CD4-positive, alpha-beta T cell treated with Interleukin-2 at 100 ng/mL for 4 hours (primary cell): ENCODE data around the gene UBE2G2.

Experiments
- DNase-seq: peaks from one replicate; pipeline ENCODE4 v3.0.0-alpha.2; 2020; ENCODE audit warnings: low spot score

UBE2G2 gene

DNA sequence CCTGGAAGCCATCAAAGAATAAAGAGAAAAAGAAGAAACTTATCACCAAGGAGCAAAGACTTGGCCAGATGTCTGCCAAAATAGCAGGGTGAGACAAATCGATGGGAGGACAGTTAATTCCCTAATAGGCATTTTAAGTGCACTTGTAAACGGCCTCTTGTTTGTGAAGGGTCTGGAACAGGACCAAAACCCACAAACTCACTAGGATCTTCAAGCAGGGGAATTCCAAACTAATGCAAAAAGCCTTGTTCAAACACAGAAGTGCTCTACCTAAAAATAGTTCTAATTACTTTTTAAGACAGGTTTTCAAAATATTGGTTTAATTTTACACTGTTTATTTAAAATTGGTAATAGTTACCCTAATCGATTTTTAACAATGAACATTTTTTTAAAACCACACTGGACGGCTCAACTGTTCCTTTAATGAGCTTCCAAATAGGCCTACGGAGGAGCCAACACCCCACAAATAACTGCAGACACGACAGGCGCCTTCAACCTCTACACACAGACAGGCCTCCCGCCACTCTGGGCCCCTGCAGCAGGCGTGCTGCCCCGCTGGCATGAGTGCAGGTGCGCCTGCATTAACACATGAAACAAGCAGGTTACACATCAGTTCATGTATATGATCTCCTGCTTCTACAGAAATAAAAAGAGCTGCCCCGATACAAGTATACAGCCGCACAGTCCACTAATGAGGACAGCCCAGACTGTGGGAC, 15.8 kb downstream of the UBE2G2 start:
- DNase-seq = no peak

GRCh38 chr21:44784810-44785209, 16.8 kb downstream of the UBE2G2 start:
- DNase-seq = no peak

DNA sequence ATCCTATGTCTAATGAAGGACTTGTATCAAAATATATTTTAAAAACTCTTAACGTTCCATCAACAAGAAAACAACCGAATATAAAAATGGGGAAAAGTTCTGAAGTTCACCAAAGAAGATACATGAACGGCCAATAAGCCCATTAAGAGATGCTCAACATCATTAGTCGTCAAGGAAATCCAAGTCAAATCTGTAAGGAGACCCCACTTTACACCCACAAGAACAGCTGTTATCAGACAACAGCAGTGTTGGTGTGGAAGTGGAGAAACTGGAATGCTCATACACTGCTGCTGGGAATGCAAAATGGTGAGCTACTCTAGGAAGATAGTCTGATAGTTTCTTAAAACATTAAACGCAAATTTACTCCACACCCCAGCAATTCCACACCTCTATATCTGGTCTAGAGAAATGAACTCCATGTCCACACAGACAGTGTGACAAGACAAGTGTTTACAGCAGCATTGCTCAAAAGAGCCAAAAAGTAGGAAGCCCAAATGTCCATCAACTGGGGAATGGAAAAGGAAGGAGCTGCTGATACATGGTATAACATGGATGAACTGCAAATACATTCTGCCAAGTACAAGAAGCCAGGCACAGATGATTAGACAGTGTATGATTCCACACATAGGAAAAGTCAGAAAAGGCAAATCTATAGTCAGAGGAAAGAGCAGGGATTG, 18.5 kb downstream of the UBE2G2 start:
- no peak for DNase-seq

DNA sequence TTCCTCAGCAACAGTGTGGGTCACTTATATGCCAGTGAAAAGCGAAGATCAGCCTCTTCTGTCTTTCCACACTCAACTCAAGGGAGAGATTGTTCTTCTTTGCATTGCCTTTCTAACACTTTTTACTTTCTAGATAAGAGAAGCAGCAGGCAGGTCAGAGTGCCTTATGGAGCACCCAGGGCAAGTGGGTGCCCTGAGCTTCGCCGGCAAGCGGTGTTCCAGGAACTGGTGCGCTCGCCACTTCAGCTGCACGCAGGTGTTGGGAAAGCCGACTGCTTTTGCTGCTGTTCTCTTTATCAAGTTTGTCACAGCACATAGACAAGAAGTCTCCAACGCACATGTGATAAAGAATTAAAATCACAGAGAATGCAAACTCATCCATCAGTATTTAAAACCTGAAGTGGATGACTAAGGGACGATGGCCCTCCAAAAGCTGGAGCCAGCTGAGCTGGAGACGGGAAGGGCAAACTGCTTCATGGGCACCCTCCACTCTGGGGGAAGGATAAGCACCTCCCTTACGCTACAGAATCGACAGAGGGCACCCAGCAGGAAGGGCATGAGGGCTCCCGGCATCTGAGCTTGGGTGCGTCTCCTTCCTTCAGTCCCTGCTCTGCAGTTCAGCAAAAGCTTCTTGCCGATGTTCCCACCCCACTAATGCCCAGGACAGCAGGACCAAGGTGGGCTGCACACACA, 20.7 kb downstream of the UBE2G2 start:
- DNase-seq = no peak

DNA sequence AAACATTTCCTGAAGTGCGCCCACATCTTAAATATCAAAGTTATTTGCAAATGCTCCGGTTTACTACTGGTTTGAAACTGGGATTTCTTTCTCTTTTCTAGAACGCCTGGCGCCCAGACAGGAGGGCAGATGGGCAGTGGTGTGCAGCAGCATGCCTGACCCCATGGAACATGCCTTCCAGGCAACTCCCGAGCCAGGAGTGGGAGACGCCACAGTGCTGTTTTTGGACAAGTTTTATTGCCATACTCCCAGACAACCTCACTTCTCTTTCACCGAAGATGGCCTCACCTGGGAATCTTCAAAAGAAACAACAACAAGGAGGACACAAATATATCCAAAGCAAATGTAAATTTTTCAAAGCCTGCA, 21.5 kb downstream of the UBE2G2 start:
- DNase-seq = no peak

DNA sequence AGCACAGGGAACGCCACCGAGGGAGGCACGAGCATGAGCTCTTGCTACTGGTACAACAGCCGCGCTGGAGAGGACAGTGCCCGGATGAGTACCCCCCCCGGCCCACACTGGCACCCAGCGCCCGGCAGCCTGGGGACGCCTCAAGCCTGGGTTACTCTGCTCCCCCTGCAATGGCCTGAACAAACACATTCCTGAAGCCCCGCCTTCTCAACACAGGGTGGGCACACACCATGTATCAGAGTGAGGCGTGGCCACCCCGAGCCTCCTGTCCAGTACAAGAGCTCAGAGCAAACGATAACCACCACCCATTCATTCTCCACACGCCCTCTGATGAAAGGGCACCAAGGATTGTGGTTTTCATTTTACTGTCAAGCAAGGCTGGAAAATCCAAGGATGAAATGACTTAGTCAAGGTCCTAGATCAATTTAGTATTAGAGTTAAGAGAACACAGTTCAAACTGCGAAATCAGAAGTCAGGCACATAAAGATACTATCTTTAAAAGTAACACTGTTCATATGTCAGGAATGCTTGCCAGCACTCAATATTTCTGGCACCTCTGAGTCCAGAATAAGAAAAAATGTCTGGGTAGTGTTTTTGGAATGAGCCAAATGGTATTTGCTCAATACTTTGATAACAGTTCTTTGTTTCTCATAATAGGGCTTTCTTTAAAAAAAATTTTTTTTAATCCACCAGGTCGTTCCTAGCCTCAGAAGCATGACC, 22.0 kb downstream of the UBE2G2 start:
- DNase-seq = no peak

- DNase-seq = no peak
Observed at GRCh38 chr21:44778983-44779382, 22.6 kb downstream of the UBE2G2 start.

GRCh38 chr21:44778499-44778911, 23.1 kb downstream of the UBE2G2 start:
- DNase-seq = no peak

DNA sequence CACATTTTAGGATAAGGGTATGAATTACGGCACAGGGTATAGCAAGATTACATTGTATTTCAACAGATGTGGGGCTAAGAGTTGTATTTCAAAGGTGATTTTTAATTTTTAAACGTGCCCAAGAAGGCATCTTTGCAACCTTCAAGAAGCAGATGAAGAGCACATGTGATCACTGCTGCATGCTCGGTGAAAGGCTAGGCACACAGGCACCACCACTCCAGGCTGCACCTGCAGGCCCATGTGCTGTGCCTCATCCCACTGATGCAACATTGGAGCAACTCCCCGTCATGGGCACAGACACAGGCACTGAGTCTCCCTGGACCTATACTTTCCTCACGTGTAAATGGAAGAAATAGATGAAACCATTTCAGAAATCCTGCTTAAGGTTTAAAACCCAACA, 23.5 kb downstream of the UBE2G2 start:
- DNase-seq = no peak

DNA sequence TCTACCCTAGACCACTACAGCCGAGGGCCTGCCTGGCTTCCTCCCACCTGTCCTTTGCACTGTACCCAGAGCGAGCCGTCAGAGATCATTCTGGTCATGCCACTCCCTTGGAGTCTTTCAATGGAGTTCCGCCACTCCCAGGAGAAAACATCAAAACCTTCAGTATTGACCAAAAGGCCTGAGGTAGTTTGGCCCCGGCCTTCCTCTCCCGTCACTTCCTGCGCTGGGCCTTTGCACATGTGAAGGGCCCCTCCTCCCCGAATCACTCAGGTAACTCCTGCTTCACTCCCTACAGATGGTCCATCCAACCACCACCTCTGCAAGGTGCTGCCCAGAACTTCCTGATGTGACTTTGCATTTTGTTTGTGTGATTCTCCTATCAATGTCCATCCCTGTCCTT, 26.6 kb downstream of the UBE2G2 start:
- no peak for DNase-seq

GRCh38 chr21:44773291-44773932, 28.2 kb downstream of the UBE2G2 start:
- DNase-seq = no peak

GRCh38 chr21:44771896-44772525, 29.6 kb downstream of the UBE2G2 start:
- DNase-seq = no peak

DNA sequence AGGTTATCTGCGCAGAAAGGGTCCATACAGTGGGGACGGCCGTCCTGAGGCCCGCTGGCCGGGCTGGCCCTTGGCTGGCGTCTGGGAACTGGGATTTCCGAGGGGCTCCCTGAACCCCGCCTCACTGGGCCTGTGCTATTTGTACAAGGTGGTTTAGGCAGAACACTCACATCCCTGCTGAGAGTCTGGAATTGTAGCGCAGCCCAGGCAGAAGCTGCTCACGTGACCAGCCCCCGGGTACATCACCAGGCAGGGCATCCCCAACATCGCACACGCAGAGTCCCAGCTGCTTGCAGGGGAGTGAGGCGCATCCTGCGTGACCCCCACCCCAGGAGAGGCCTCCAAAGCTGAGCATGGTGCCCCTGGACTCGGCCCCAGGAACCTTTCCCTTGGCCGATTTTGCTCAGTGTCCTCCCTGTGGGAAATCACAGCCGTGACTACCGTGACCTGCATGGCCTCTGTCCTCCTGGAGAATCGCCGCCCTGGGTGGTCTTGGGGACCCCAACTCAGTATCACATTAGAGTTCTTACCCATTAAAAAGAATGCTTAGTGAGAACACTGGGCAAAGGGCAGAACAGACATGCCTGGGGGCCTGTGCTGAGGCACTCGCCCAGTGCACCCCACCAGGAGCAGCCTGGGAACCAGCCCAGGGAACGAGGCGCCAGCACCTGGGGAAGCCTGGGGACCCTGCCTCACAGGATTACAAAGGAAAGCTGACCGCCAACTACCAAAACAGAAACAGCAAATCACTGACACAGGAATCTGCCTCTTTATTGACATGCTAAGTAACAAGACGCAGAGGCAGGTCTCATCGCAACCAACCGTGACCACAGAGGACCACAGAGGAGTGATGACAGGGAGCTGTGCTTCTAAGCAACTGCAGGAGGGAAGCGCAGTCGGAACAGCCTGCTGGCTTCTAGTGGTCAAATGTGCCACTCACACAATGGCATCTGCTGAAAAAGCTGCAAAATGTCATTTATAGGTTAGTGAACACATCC, 33.5 kb downstream of the UBE2G2 start:
- no peak for DNase-seq

DNA sequence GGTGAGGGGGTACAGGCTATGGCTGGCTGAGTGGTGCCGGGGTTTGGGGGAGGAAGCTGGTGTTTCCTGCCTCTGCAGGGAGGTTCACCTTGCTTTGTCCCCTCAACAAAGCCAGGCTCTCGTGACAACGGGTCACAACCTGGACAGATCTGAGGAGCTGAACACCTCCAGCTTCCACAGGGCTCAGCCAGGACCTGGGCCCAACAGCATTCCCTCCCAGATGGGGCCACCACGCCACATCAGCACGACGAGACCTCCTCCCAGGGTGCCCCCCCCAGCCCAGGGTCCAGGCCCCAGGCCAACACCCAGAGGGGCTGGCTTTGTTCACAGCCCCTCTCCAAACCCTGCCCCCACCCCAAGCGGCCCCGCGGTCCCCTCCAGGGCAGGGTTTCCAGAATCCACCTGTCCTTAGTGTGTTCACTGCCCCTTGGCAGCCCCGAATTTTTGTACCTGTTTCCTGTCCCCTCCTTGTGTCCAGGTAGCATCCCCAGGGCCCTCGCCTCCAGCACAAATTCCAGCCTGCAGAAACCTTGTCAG, 34.7 kb downstream of the UBE2G2 start:
- DNase-seq = no peak

GRCh38 chr21:44766014-44766817, 35.4 kb downstream of the UBE2G2 start:
- DNase-seq = no peak

DNA sequence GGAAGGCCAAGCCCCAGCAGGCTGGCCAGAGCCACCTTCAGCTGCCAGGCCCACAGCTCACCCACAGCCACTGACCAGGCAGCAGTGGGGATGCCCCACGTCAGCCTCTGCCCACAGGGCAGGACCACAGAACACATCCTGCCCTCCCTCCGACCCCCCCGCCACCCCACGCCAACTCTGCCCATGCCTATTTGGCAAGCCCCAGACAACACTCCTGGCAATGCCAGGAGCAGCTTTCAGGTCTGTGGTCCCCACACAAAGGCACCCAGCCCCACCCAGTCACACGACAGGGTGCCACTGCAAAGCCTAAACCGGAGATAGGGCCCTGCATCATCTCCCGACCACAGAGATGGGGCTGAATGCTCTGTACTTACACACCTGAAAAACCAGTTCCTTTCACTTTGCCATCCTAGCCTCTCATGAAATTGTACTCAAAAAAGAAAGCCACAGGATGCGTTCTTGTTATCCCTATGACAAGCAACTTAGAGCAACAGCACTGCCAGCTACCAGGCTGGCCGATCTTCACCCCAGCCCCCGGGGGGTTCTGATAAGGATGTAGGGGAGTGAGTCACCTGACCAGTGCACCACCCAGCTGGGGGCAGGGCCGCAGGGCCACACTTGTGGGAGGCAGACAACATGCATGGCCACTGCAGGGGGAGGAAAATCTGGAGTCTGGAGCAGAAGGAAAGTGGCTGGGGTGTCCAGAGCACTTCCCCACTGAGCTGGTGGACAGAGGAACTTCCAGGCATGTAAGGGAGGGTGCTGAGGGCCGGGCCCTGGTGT, 36.2 kb downstream of the UBE2G2 start:
- peak; percentile 44 for DNase-seq

GRCh38 chr21:44764319-44765230, 37.0 kb downstream of the UBE2G2 start:
- DNase-seq = no peak
